Activated T-helper 9 cell treated with anti-CD3 and anti-CD28 coated beads, Interleukin-2, amount 50 U/mL, for 16 hours (primary cell): ENCODE data around the gene RDH13.

Experiments
- DNase-seq: peaks from one replicate; pipeline ENCODE4 v3.0.0-alpha.2; 2020; ENCODE audit warnings: low read depth

The RDH13 gene

GRCh38 chr19:55091955-55092354, 29.0 kb upstream of the RDH13 start:
- DNase-seq = no peak

GRCh38 chr19:55091126-55091910, 28.4 kb upstream of the RDH13 start:
- DNase-seq = no peak

- no peak for DNase-seq
Measured at GRCh38 chr19:55090564-55090963, 27.6 kb upstream of the RDH13 start.

GRCh38 chr19:55089342-55089944, 26.5 kb upstream of the RDH13 start:
- no peak for DNase-seq

GRCh38 chr19:55088543-55089341, 25.8 kb upstream of the RDH13 start:
- DNase-seq = peak; percentile 65

GRCh38 chr19:55088021-55088451, 25.1 kb upstream of the RDH13 start:
- no peak for DNase-seq

- no peak for DNase-seq
Measured at GRCh38 chr19:55087542-55087901, 24.6 kb upstream of the RDH13 start.

- no peak for DNase-seq
Measured at GRCh38 chr19:55086730-55087541, 24.0 kb upstream of the RDH13 start.

GRCh38 chr19:55085923-55086715, 23.2 kb upstream of the RDH13 start:
- DNase-seq = no peak

GRCh38 chr19:55084416-55084815, 21.5 kb upstream of the RDH13 start:
- DNase-seq = no peak

- no peak for DNase-seq
Measured at GRCh38 chr19:55083004-55083850, 20.3 kb upstream of the RDH13 start.

- no peak for DNase-seq
Measured at GRCh38 chr19:55082020-55082851, 19.3 kb upstream of the RDH13 start.

- no peak for DNase-seq
Measured at GRCh38 chr19:55081770-55082019, 18.7 kb upstream of the RDH13 start.

- DNase-seq = peak; percentile 72
Measured at GRCh38 chr19:55080968-55081769, 18.2 kb upstream of the RDH13 start.

- DNase-seq = peak; percentile 31
Measured at GRCh38 chr19:55080121-55080967, 17.4 kb upstream of the RDH13 start.

- no peak for DNase-seq
Measured at GRCh38 chr19:55079400-55080038, 16.6 kb upstream of the RDH13 start.

GRCh38 chr19:55078996-55079395, 16.0 kb upstream of the RDH13 start:
- no peak for DNase-seq
